Osteoblast (primary cell): ENCODE measurements around the gene STXBP2. TPM values are rescaled to one million over a fixed set of nuclear protein-coding genes. Genes with fewer than 3 reads are reported as not detected.

Source experiments
- DNase-seq: peaks from one replicate; pipeline ENCODE4 v3.0.0; 2011; ENCODE audit warnings: low spot score, mixed read lengths; ENCODE audit not compliant: insufficient read length; ENCODE audit errors: missing footprints
- H2AFZ ChIP-seq: 2 replicates; pipeline ENCODE4 v1.6.0; 2011; ENCODE audit warnings: mild to moderate bottlenecking, low read length
- H3K27ac ChIP-seq: 2 replicates; pipeline ENCODE4 v1.5.1; 2011; ENCODE audit warnings: mild to moderate bottlenecking, low read depth, low read length, moderate library complexity
- H3K27me3 ChIP-seq: 2 replicates; pipeline ENCODE4 v1.6.0; 2012; ENCODE audit warnings: mild to moderate bottlenecking, control low read depth, inconsistent platforms, low read length, moderate library complexity; ENCODE audit not compliant: insufficient read depth
- H3K36me3 ChIP-seq: 2 replicates; pipeline ENCODE4 v1.5.1; 2011; ENCODE audit warnings: mild to moderate bottlenecking, low read length, control low read depth, moderate library complexity; ENCODE audit not compliant: insufficient read depth
- H3K4me1 ChIP-seq: 2 replicates; pipeline ENCODE4 v1.5.1; 2011; ENCODE audit warnings: mild to moderate bottlenecking, low read length, control low read depth, moderate library complexity; ENCODE audit not compliant: insufficient read depth
- H3K4me2 ChIP-seq: 2 replicates; pipeline ENCODE4 v1.6.0; 2011; ENCODE audit warnings: mild to moderate bottlenecking, low read length; ENCODE audit not compliant: insufficient read depth
- H3K4me3 ChIP-seq: fragments of 200-600 bp; sonication (generic); 3 replicates; pipeline ENCODE4 v1.5.1; 2012; ENCODE audit warnings: mild to moderate bottlenecking, low read length, inconsistent platforms; ENCODE audit not compliant: insufficient read depth
- H3K79me2 ChIP-seq: 2 replicates; pipeline ENCODE4 v1.6.0; 2012; ENCODE audit warnings: mild to moderate bottlenecking, low read length, control low read depth, inconsistent platforms; ENCODE audit not compliant: insufficient read depth
- H3K9me3 ChIP-seq: 2 replicates; pipeline ENCODE4 v1.5.1; 2011; ENCODE audit warnings: low read depth, low read length, control low read depth
- H4K20me1 ChIP-seq: 2 replicates; pipeline ENCODE4 v1.6.0; 2012; ENCODE audit warnings: mild to moderate bottlenecking, low read length, control low read depth; ENCODE audit not compliant: insufficient read depth
- total RNA-seq: library from RNA; depleted of rRNA; stranded (reverse); fragments of >200 nt; gene quantifications from 2 replicates; pipeline ENCODE4 v1.2.3, GENCODE V29; 2012
- TF ChIP-seq, protein P1 (sequence below): IDR thresholded peaks from 2 replicates; pipeline ENCODE4 v1.5.1; 2011; ENCODE audit warnings: mild to moderate bottlenecking, low read depth, low read length, moderate library complexity; ENCODE audit errors: extremely low read depth

Gene STXBP2
- total RNA-seq, 1 donor: 3.3 TPM

DNA sequence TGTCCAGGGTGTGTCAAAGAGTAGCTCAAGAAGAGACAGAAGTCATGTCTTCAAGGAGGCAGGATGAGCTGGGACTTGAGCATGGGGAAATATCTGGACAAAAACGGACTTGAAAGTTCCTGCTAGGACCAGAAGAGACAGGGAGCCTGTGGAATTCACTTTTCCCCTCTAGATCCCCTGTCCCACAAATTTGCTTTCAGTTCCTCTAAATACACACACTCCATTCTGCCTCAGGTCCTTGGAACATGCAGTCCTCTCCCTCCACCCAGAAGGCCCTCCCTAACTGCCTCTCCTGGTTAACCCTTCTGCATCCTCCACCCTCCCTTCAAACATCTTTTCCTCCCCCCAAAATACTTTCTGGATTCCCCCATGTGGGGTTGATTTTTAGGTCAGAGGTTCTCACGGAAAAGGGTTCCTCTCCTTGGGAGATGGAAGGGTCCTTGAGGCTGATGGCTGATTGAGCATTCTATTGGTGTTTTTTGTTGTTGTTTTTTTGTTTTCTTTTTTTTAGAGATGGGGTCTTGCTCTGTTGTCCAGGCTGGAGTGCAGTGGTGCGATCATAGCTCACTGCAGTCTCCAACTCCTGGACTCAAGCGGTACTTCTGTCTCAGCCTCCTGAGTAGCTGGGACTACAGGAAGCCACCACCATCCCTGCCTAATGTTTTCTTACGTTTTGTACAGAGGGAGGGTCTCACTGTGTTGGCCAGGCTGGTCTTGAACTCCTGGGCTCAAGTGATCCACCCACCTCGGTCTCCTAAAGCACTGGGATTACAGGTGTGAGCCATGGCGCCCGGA lies 25.0 kb downstream of the STXBP2 start:
- H3K27me3 ChIP-seq: peaks cover 4% of the 10 kb centered on the region
- peak; percentile 21 for DNase-seq
- no peaks in the 10 kb centered on the region for H3K36me3 ChIP-seq
- no peaks in the 10 kb centered on the region for H3K79me2 ChIP-seq
- H3K4me2 ChIP-seq: no peak overlapping the region
- H3K9me3 ChIP-seq: no peaks in the 10 kb centered on the region
- H3K4me3 ChIP-seq: no peak overlapping the region
- no peaks in the 10 kb centered on the region for H3K4me1 ChIP-seq
- H2AFZ ChIP-seq: no peak overlapping the region
- TF ChIP-seq, protein P1, sequence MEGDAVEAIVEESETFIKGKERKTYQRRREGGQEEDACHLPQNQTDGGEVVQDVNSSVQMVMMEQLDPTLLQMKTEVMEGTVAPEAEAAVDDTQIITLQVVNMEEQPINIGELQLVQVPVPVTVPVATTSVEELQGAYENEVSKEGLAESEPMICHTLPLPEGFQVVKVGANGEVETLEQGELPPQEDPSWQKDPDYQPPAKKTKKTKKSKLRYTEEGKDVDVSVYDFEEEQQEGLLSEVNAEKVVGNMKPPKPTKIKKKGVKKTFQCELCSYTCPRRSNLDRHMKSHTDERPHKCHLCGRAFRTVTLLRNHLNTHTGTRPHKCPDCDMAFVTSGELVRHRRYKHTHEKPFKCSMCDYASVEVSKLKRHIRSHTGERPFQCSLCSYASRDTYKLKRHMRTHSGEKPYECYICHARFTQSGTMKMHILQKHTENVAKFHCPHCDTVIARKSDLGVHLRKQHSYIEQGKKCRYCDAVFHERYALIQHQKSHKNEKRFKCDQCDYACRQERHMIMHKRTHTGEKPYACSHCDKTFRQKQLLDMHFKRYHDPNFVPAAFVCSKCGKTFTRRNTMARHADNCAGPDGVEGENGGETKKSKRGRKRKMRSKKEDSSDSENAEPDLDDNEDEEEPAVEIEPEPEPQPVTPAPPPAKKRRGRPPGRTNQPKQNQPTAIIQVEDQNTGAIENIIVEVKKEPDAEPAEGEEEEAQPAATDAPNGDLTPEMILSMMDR: no peak
- no peak overlapping the region for H3K27ac ChIP-seq
- H4K20me1 ChIP-seq: no peaks in the 10 kb centered on the region

DNA sequence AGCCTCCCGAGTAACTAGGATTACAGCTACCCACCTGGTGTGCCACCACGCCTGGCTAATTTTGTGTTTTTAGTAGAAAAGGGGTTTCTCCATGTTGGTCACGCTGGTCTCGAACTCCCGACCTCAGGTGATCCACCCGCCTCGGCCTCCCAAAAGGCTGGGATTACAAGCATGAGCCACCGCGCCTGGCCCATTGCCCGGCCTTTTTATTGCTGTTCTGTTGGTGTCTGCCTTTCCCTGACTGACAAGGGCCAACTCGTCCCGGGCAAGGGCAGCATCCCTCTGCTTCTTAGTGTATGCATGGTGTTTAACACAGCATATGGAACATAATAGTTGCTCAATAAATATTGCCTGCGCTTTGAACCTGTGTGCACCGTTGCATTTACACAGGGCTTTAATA lies 25.7 kb downstream of the STXBP2 start:
- Histone ChIP-seq H3K4me2 (no peak overlapping the region), H3K79me2 (no peaks in the 10 kb centered on the region), H4K20me1 (no peaks in the 10 kb centered on the region), H3K27me3 (peaks cover 4% of the 10 kb centered on the region), H3K27ac (no peak overlapping the region), H3K4me3 (no peak overlapping the region), H3K9me3 (no peaks in the 10 kb centered on the region), H3K4me1 (no peaks in the 10 kb centered on the region), H2AFZ (no peak overlapping the region), H3K36me3 (no peaks in the 10 kb centered on the region)
- TF ChIP-seq, protein P1: no peak
- no peak for DNase-seq

DNA sequence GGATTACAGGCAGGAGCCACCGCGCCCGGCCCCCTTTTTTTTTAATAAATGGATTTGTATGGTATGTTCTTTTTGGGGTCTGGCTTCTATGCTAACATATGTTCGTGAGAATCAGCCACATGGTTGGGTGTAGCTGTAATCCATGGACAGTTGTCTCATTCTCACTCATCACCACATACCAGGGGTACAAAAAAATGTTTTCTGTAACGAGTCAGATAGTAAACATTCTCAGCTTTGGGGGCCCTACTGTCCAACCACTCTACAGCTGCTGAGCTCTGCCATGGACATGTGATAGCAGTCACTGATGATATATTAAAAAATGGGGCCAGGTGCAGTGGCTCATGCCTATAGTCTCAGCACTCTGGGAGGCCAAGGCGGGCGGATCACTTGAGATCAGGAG lies 26.8 kb downstream of the STXBP2 start:
- Histone ChIP-seq H3K9me3 (no peaks in the 10 kb centered on the region), H4K20me1 (no peaks in the 10 kb centered on the region), H3K4me3 (no peak overlapping the region), H3K4me1 (no peaks in the 10 kb centered on the region), H2AFZ (no peak overlapping the region), H3K27ac (no peak overlapping the region), H3K79me2 (no peaks in the 10 kb centered on the region), H3K4me2 (no peak overlapping the region), H3K36me3 (no peaks in the 10 kb centered on the region), H3K27me3 (no peaks in the 10 kb centered on the region)
- TF ChIP-seq, protein P1: no peak
- DNase-seq: peak; percentile 38

DNA sequence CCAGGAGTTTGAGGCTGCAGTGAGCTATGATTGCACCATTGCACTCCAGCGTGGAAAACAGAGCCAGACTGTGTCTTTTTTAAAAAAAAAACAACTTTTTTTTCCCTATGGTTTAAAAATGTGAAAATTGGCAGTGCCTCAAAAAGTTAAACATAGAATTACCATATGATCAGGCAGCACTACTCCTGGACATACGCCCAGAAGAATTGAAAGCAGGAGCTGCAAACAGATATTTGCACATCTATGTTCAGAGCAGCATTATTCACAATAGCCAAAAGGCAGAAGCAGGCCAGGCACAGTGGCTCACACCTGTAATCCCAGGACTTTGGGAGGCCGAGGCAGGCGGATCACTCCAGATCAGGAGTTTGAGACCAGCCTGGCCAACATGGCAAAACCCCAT lies 28.2 kb downstream of the STXBP2 start:
- Histone ChIP-seq H3K9me3 (no peaks in the 10 kb centered on the region), H3K79me2 (no peaks in the 10 kb centered on the region), H3K4me1 (no peaks in the 10 kb centered on the region), H3K36me3 (no peaks in the 10 kb centered on the region), H3K27ac (no peak overlapping the region), H3K27me3 (no peaks in the 10 kb centered on the region), H4K20me1 (no peaks in the 10 kb centered on the region), H3K4me2 (no peak overlapping the region), H2AFZ (no peak overlapping the region), H3K4me3 (no peak overlapping the region)
- DNase-seq: peak; percentile 71
- TF ChIP-seq, protein P1: no peak
